ENCODE data around the gene HAX1.
"Not testable (repeated sequence)": the region's sequence is repeated elsewhere in the genome, so short reads cannot be mapped to it uniquely, and the experiment has no call there.

HAX1 gene

DNA sequence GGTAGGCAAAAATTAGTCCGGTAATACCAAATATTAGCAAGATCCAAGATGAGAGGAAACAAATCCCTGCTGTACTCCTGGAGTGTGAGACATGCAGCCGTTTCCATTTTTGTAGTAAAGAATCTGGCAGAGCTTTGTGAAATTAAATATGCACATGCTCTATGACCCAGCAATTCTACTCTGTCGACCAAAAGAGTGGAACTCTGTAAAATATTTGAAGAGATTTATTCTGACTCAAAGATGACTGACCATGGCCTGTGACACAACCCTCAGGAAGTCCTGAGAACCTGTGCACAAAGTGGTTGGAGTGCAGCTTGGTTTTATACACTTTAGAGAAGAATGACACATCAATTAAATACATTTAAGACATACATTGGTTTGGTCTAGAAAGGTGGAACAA lies 16.2 kb downstream of the HAX1 start:
- Histone ChIP-seq H3K9me3 (ENCODE audit: insufficient read depth, low read depth, low read length) (no peaks in the 10 kb centered on the region), H3K27ac (ENCODE audit: low read length) (no peak overlapping the region), H3K27me3 (ENCODE audit: insufficient read depth, low read length) (no peaks in the 10 kb centered on the region), H3K4me1 (ENCODE audit: insufficient read depth, low read length) (no peaks in the 10 kb centered on the region), H3K4me3 (ENCODE audit: low read length) (no peak overlapping the region), H3K9ac (ENCODE audit: low read depth, low read length) (no peak overlapping the region), H3K36me3 (ENCODE audit: insufficient read depth, low read depth, low read length) (no peaks in the 10 kb centered on the region)

- Histone ChIP-seq H3K4me1 (ENCODE audit: insufficient read depth, low read length) (no peaks in the 10 kb centered on the region), H3K9ac (ENCODE audit: low read depth, low read length) (no peak overlapping the region), H3K9me3 (ENCODE audit: insufficient read depth, low read depth, low read length) (peaks cover 15% of the 10 kb centered on the region), H3K27me3 (ENCODE audit: insufficient read depth, low read length) (no peaks in the 10 kb centered on the region), H3K4me3 (ENCODE audit: low read length) (no peak overlapping the region), H3K27ac (ENCODE audit: low read length) (no peak overlapping the region), H3K36me3 (ENCODE audit: insufficient read depth, low read depth, low read length) (no peaks in the 10 kb centered on the region)
These were observed 18.5 kb downstream of the HAX1 start for GRCh38 chr1:154290921-154291320.

GRCh38 chr1:154295408-154296235 lies 23.2 kb downstream of the HAX1 start:
- Histone ChIP-seq H3K36me3 (ENCODE audit: insufficient read depth, low read depth, low read length) (no peaks in the 10 kb centered on the region), H3K9ac (ENCODE audit: low read depth, low read length) (no peak overlapping the region), H3K9me3 (ENCODE audit: insufficient read depth, low read depth, low read length) (peaks cover 16% of the 10 kb centered on the region), H3K27ac (ENCODE audit: low read length) (no peak overlapping the region), H3K27me3 (ENCODE audit: insufficient read depth, low read length) (no peaks in the 10 kb centered on the region), H3K4me1 (ENCODE audit: insufficient read depth, low read length) (no peaks in the 10 kb centered on the region), H3K4me3 (ENCODE audit: low read length) (no peak overlapping the region)

DNA sequence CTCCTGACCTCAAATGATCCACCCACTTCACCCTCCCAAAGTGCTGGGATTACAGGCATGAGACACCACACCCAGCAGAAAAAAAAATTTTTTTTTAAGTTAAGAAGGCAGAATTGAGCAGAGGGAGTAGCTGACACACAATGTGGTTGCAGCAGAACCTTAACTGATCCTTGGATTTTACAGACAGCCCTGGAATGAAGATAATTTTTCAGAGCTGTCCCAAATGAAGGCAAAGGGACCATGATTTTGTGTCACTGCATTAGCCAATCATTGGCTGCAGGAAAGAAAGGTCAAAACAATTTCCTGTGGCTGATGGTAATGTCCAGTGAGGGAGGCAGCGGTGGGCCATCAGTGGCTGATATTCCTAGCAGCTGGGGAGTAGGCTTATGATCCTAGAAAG lies 29.2 kb downstream of the HAX1 start:
- Histone ChIP-seq H3K36me3 (ENCODE audit: insufficient read depth, low read depth, low read length) (no peaks in the 10 kb centered on the region), H3K4me3 (ENCODE audit: low read length) (no peak overlapping the region), H3K27me3 (ENCODE audit: insufficient read depth, low read length) (no peaks in the 10 kb centered on the region), H3K4me1 (ENCODE audit: insufficient read depth, low read length) (no peaks in the 10 kb centered on the region), H3K27ac (ENCODE audit: low read length) (no peak overlapping the region), H3K9me3 (ENCODE audit: insufficient read depth, low read depth, low read length) (no peaks in the 10 kb centered on the region), H3K9ac (ENCODE audit: low read depth, low read length) (no peak overlapping the region)

GRCh38 chr1:154304664-154305337 lies 32.4 kb downstream of the HAX1 start:
- no peaks in the 10 kb centered on the region for H3K27me3 ChIP-seq (ENCODE audit: insufficient read depth, low read length)
- H3K9me3 ChIP-seq (ENCODE audit: insufficient read depth, low read depth, low read length), result no peaks in the 10 kb centered on the region
- no peaks in the 10 kb centered on the region for H3K36me3 ChIP-seq (ENCODE audit: insufficient read depth, low read depth, low read length)
- no peak overlapping the region for H3K4me3 ChIP-seq (ENCODE audit: low read length)
- no peak overlapping the region for H3K9ac ChIP-seq (ENCODE audit: low read depth, low read length)
- H3K4me1 ChIP-seq (ENCODE audit: insufficient read depth, low read length), result no peaks in the 10 kb centered on the region
- no peak overlapping the region for H3K27ac ChIP-seq (ENCODE audit: low read length)

DNA sequence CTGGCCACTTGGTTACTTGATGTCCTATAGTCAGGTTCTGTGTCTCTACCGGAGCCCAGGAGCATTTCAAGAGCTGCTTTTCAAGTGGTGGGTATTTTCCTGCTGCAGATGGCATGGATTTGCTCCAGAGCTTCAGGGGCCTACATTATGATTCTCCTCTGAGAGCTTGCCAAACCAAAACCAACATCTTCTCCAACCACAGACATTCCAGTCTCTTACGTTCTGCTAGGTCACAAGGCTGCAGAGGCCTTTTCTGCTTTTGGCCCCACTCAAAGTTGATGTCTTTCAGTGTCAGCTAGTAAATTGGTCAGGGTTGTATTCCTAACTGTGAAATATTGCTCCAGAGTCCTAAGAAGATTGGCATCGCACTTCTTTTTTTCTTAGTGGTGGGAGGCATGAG lies 33.7 kb downstream of the HAX1 start:
- Histone ChIP-seq H3K27ac (ENCODE audit: low read length) (no peak overlapping the region), H3K9ac (ENCODE audit: low read depth, low read length) (no peak overlapping the region), H3K4me1 (ENCODE audit: insufficient read depth, low read length) (no peaks in the 10 kb centered on the region), H3K4me3 (ENCODE audit: low read length) (no peak overlapping the region), H3K36me3 (ENCODE audit: insufficient read depth, low read depth, low read length) (no peaks in the 10 kb centered on the region), H3K27me3 (ENCODE audit: insufficient read depth, low read length) (no peaks in the 10 kb centered on the region), H3K9me3 (ENCODE audit: insufficient read depth, low read depth, low read length) (no peaks in the 10 kb centered on the region)

- not testable (repeated sequence) for H3K27me3 ChIP-seq (ENCODE audit: insufficient read depth, low read length); H3K36me3 ChIP-seq (ENCODE audit: insufficient read depth, low read depth, low read length); H3K4me3 ChIP-seq (ENCODE audit: low read length); H3K27ac ChIP-seq (ENCODE audit: low read length); H3K9me3 ChIP-seq (ENCODE audit: insufficient read depth, low read depth, low read length); H3K9ac ChIP-seq (ENCODE audit: low read depth, low read length); H3K4me1 ChIP-seq (ENCODE audit: insufficient read depth, low read length)
These were observed 35.3 kb downstream of the HAX1 start for GRCh38 chr1:154307670-154308270.

- H3K9me3 ChIP-seq (ENCODE audit: insufficient read depth, low read depth, low read length); H3K36me3 ChIP-seq (ENCODE audit: insufficient read depth, low read depth, low read length); H3K27me3 ChIP-seq (ENCODE audit: insufficient read depth, low read length); H3K27ac ChIP-seq (ENCODE audit: low read length); H3K4me3 ChIP-seq (ENCODE audit: low read length); H3K4me1 ChIP-seq (ENCODE audit: insufficient read depth, low read length); H3K9ac ChIP-seq (ENCODE audit: low read depth, low read length): not testable (repeated sequence)
These were observed 36.7 kb downstream of the HAX1 start for GRCh38 chr1:154309136-154309535.

GRCh38 chr1:154312229-154313065 lies 40.0 kb downstream of the HAX1 start:
- not testable (repeated sequence) for H3K4me1 ChIP-seq (ENCODE audit: insufficient read depth, low read length); H3K27ac ChIP-seq (ENCODE audit: low read length); H3K27me3 ChIP-seq (ENCODE audit: insufficient read depth, low read length); H3K9ac ChIP-seq (ENCODE audit: low read depth, low read length); H3K36me3 ChIP-seq (ENCODE audit: insufficient read depth, low read depth, low read length); H3K4me3 ChIP-seq (ENCODE audit: low read length)
- H3K9me3 ChIP-seq (ENCODE audit: insufficient read depth, low read depth, low read length), result peaks cover 17% of the 10 kb centered on the region; the same call in 1 of the 2 replicates

GRCh38 chr1:154313066-154313356 lies 40.6 kb downstream of the HAX1 start:
- no peak overlapping the region for H3K9ac ChIP-seq (ENCODE audit: low read depth, low read length)
- no peaks in the 10 kb centered on the region for H3K27me3 ChIP-seq (ENCODE audit: insufficient read depth, low read length)
- no peaks in the 10 kb centered on the region for H3K36me3 ChIP-seq (ENCODE audit: insufficient read depth, low read depth, low read length)
- H3K9me3 ChIP-seq (ENCODE audit: insufficient read depth, low read depth, low read length), result peaks cover 18% of the 10 kb centered on the region; the same call in 1 of the 2 replicates
- no peak overlapping the region for H3K27ac ChIP-seq (ENCODE audit: low read length)
- H3K4me3 ChIP-seq (ENCODE audit: low read length), result no peak overlapping the region
- no peaks in the 10 kb centered on the region for H3K4me1 ChIP-seq (ENCODE audit: insufficient read depth, low read length)

- H3K27ac ChIP-seq (ENCODE audit: low read length); H3K9ac ChIP-seq (ENCODE audit: low read depth, low read length); H3K4me3 ChIP-seq (ENCODE audit: low read length); H3K36me3 ChIP-seq (ENCODE audit: insufficient read depth, low read depth, low read length); H3K27me3 ChIP-seq (ENCODE audit: insufficient read depth, low read length); H3K4me1 ChIP-seq (ENCODE audit: insufficient read depth, low read length): not testable (repeated sequence)
- H3K9me3 ChIP-seq (ENCODE audit: insufficient read depth, low read depth, low read length), result peaks cover 18% of the 10 kb centered on the region; the same call in 1 of the 2 replicates
These were observed 41.8 kb downstream of the HAX1 start for GRCh38 chr1:154314226-154314625.

All from iPS-20b (cell line).